ENCODE results near the gene C12orf60. TPM values are rescaled to one million over a fixed set of nuclear protein-coding genes. Genes with fewer than 3 reads are reported as not detected.

Gene C12orf60
- total RNA-seq, 4 donors from 2014 or later = 0.33 to 2.5 (median 0.73) TPM

GRCh38 chr12:14845350-14845750 is 41.9 kb downstream of the C12orf60 start:
- Histone ChIP-seq H3K9me3 (no peaks in the 10 kb centered on the region), H3K27me3 (no peaks in the 10 kb centered on the region), H3K4me1 (peaks cover 36 to 48% of the 10 kb centered on the region in 2 donors), H3K36me3 (no peaks in the 10 kb centered on the region), H3K27ac (peak overlapping the region; percentile 54 to 68 (median 67)), H3K4me3 (replicated peaks in 1 of 3) (no peak overlapping the region)
- intact Hi-C loops (cut with DNase I) = loop anchor here (2.0 kb wide), 1 partner anchor 149 kb away; no protein-coding TSS in a partner anchor
- TF ChIP-seq POLR2A (IDR thresholded peaks at IDR 0.05) (no peak), CTCF (IDR thresholded peaks at IDR 0.05) (peak; percentile 46 to 97 (median 80))
- DNase-seq = peak; percentile 50 to 51
- WGBS, 2 donors = 3% methylated on average over 3 of the region's 3 CpGs

- intact Hi-C loops (cut with DNase I) = no loop called here
- no peak overlapping the region for H3K4me3 ChIP-seq (replicated peaks in 1 of 3)
- no peak for TF ChIP-seq POLR2A (IDR thresholded peaks at IDR 0.05)
- TF ChIP-seq CTCF (IDR thresholded peaks at IDR 0.05) = no peak
- no peak for DNase-seq
- 32 to 44% methylated on average over 3 of the region's 3 CpGs for WGBS, 2 donors
- H3K9me3 ChIP-seq = no peaks in the 10 kb centered on the region
- H3K4me1 ChIP-seq = peaks cover 29 to 44% of the 10 kb centered on the region in 2 donors
- no peaks in the 10 kb centered on the region for H3K27me3 ChIP-seq
- H3K36me3 ChIP-seq = no peaks in the 10 kb centered on the region
- H3K27ac ChIP-seq = peak overlapping the region; percentile 54 to 68 (median 67)
These were observed 42.6 kb downstream of the C12orf60 start for GRCh38 chr12:14846042-14846587.

- 39 to 46% methylated on average over 4 of the region's 4 CpGs for WGBS, 2 donors
- intact Hi-C loops (cut with DNase I) = no loop called here
These were observed 43.6 kb downstream of the C12orf60 start for GRCh38 chr12:14846876-14847580.

GRCh38 chr12:14849661-14850060 is 46.2 kb downstream of the C12orf60 start:
- H3K27ac ChIP-seq = no peak overlapping the region
- no peaks in the 10 kb centered on the region for H3K36me3 ChIP-seq
- peaks cover 27 to 37% of the 10 kb centered on the region in 2 donors for H3K4me1 ChIP-seq
- no peaks in the 10 kb centered on the region for H3K27me3 ChIP-seq
- H3K4me3 ChIP-seq (replicated peaks in 1 of 3) = no peak overlapping the region
- TF ChIP-seq POLR2A (IDR thresholded peaks at IDR 0.05) (no peak), CTCF (IDR thresholded peaks at IDR 0.05) (no peak)
- intact Hi-C loops (cut with DNase I) = no loop called here
- no peak for DNase-seq
- no peaks in the 10 kb centered on the region for H3K9me3 ChIP-seq
- 70 to 71% methylated on average over 2 of the region's 2 CpGs for WGBS, 2 donors

More at GRCh38 chr12:14846876-14847580, 43.6 kb downstream of the C12orf60 start:
- Histone ChIP-seq H3K27me3 (no peaks in the 10 kb centered on the region), H3K9me3 (no peaks in the 10 kb centered on the region), H3K36me3 (no peaks in the 10 kb centered on the region), H3K4me3 (replicated peaks in 1 of 3) (no peak overlapping the region), H3K4me1 (peaks cover 22 to 35% of the 10 kb centered on the region in 2 donors), H3K27ac (peak overlapping the region; percentile 29 to 68 (median 54))
- no peak for DNase-seq
- no peak for TF ChIP-seq CTCF (IDR thresholded peaks at IDR 0.05)
- no peak for TF ChIP-seq POLR2A (IDR thresholded peaks at IDR 0.05)

Measured in thyroid gland (tissue), 4 donors.